ENCODE measurements around the gene PTK6. TPM values are rescaled to one million over a fixed set of nuclear protein-coding genes. Genes with fewer than 3 reads are reported as not detected.

The PTK6 gene
- total RNA-seq, 2 experiments from 2014 or later, result 0.13 to 2.0 TPM

GRCh38 chr20:63567386-63568169 lies 30.4 kb upstream of the PTK6 start:
- H2AFZ ChIP-seq (ENCODE audit: low read length), result no peak overlapping the region
- H3K9me2 ChIP-seq (ENCODE audit: insufficient read depth, low read length), result no peaks in the 10 kb centered on the region
- BruUV-seq (replicated peaks), result no TSS peak
- TF ChIP-seq EZH2phosphoT487 (IDR thresholded peaks at IDR 0.05; ENCODE audit: borderline replicate concordance, low read depth, low read length) (no peak), CTCF (conservative IDR thresholded peaks at IDR 0.05; ENCODE audit: low read length) (no peak)
- H3K36me3 ChIP-seq (ENCODE audit: insufficient read depth, low read length), result no peaks in the 10 kb centered on the region
- CTCF ChIA-PET (ENCODE audit: unreplicated experiment), result interaction anchor here (0.6 kb wide), 1 partner anchor 30 kb away, joined by 3 read pairs; the partner anchor contains the start of gene PTK6
- no peak overlapping the region for H3K4me3 ChIP-seq (ENCODE audit: low read depth, low read length, poor library complexity, severe bottlenecking)
- intact Hi-C loops (cut with micrococcal nuclease; ENCODE audit: unreplicated experiment), result no loop called here
- no peaks in the 10 kb centered on the region for H3K79me2 ChIP-seq (ENCODE audit: insufficient read depth, low read depth, low read length)
- peak overlapping the region; percentile 18 for H3K4me2 ChIP-seq (ENCODE audit: low read length)
- peaks cover 12% of the 10 kb centered on the region for H3K4me1 ChIP-seq (ENCODE audit: insufficient read depth, low read length, poor library complexity, severe bottlenecking)
- POLR2A ChIA-PET, result no interaction called here
- no peak overlapping the region for H3K27ac ChIP-seq (ENCODE audit: low read depth, low read length, poor library complexity, severe bottlenecking)
- no peaks in the 10 kb centered on the region for H4K20me1 ChIP-seq (ENCODE audit: insufficient read depth, low read length)
- H3K9me3 ChIP-seq (ENCODE audit: low read length), result no peaks in the 10 kb centered on the region
- peak; percentile 30 for DNase-seq (ENCODE audit: low spot score)

GRCh38 chr20:63567136-63567385 lies 29.9 kb upstream of the PTK6 start:
- Histone ChIP-seq H3K27ac (ENCODE audit: low read depth, low read length, poor library complexity, severe bottlenecking) (no peak overlapping the region), H3K4me2 (ENCODE audit: low read length) (no peak overlapping the region), H3K9me2 (ENCODE audit: insufficient read depth, low read length) (no peaks in the 10 kb centered on the region), H2AFZ (ENCODE audit: low read length) (no peak overlapping the region), H3K4me1 (ENCODE audit: insufficient read depth, low read length, poor library complexity, severe bottlenecking) (peaks cover 12% of the 10 kb centered on the region), H3K79me2 (ENCODE audit: insufficient read depth, low read depth, low read length) (no peaks in the 10 kb centered on the region), H3K4me3 (ENCODE audit: low read depth, low read length, poor library complexity, severe bottlenecking) (no peak overlapping the region), H4K20me1 (ENCODE audit: insufficient read depth, low read length) (no peaks in the 10 kb centered on the region), H3K9me3 (ENCODE audit: low read length) (no peaks in the 10 kb centered on the region), H3K36me3 (ENCODE audit: insufficient read depth, low read length) (no peaks in the 10 kb centered on the region)
- no TSS peak for BruUV-seq (replicated peaks)
- no peak for TF ChIP-seq EZH2phosphoT487 (IDR thresholded peaks at IDR 0.05; ENCODE audit: borderline replicate concordance, low read depth, low read length)
- TF ChIP-seq CTCF (conservative IDR thresholded peaks at IDR 0.05; ENCODE audit: low read length), result peak; percentile 10; the same call in 1 of the 2 replicates
- ChIA-PET POLR2A (no interaction called here), CTCF (ENCODE audit: unreplicated experiment) (interaction anchor here (0.6 kb wide), 1 partner anchor 30 kb away, joined by 3 read pairs; the partner anchor contains the start of gene PTK6)
- intact Hi-C loops (cut with micrococcal nuclease; ENCODE audit: unreplicated experiment), result no loop called here
- DNase-seq (ENCODE audit: low spot score), result peak; percentile 61

GRCh38 chr20:63566395-63567135 lies 29.4 kb upstream of the PTK6 start:
- DNase-seq (ENCODE audit: low spot score), result no peak
- peaks cover 12% of the 10 kb centered on the region for H3K4me1 ChIP-seq (ENCODE audit: insufficient read depth, low read length, poor library complexity, severe bottlenecking)
- BruUV-seq (replicated peaks), result no TSS peak
- no peaks in the 10 kb centered on the region for H3K9me3 ChIP-seq (ENCODE audit: low read length)
- no peaks in the 10 kb centered on the region for H3K9me2 ChIP-seq (ENCODE audit: insufficient read depth, low read length)
- H2AFZ ChIP-seq (ENCODE audit: low read length), result no peak overlapping the region
- ChIA-PET POLR2A (no interaction called here), CTCF (ENCODE audit: unreplicated experiment) (interaction anchor here (0.6 kb wide), 1 partner anchor 29 kb away, joined by 3 read pairs; the partner anchor contains the start of gene PTK6)
- intact Hi-C loops (cut with micrococcal nuclease; ENCODE audit: unreplicated experiment), result no loop called here
- H3K4me3 ChIP-seq (ENCODE audit: low read depth, low read length, poor library complexity, severe bottlenecking), result no peak overlapping the region
- TF ChIP-seq CTCF (conservative IDR thresholded peaks at IDR 0.05; ENCODE audit: low read length) (peak; percentile 44; the same call in 1 of the 2 replicates), EZH2phosphoT487 (IDR thresholded peaks at IDR 0.05; ENCODE audit: borderline replicate concordance, low read depth, low read length) (no peak)
- H3K27ac ChIP-seq (ENCODE audit: low read depth, low read length, poor library complexity, severe bottlenecking), result no peak overlapping the region
- H3K36me3 ChIP-seq (ENCODE audit: insufficient read depth, low read length), result no peaks in the 10 kb centered on the region
- peak overlapping the region; percentile 17; the same call in 1 of the 2 replicates for H3K4me2 ChIP-seq (ENCODE audit: low read length)
- no peaks in the 10 kb centered on the region for H4K20me1 ChIP-seq (ENCODE audit: insufficient read depth, low read length)
- no peaks in the 10 kb centered on the region for H3K79me2 ChIP-seq (ENCODE audit: insufficient read depth, low read depth, low read length)
